HepG2 (cell line): Measurements from ENCODE around the gene RABEPK. TPM values are rescaled to one million over a fixed set of nuclear protein-coding genes. Genes with fewer than 3 reads are reported as not detected.
"Not testable (repeated sequence)": the region's sequence is repeated elsewhere in the genome, so short reads cannot be mapped to it uniquely, and the experiment has no call there.

Experiments used
- ATAC-seq: fragments of 200-7000 bp; cut with Tn5 transposase; 3 replicates; pipeline ENCODE4 v1.9.1; 2020; ENCODE audit warnings: mild to moderate bottlenecking, moderate library complexity
- BruUV-seq: library from RNA; stranded (reverse); fragments of 400-500 nt; replicated peaks from 2 replicates; lab custom pipeline; 2021; lab: Mats Ljungman, UMichigan
- CTCF ChIA-PET: fragments of 300-600 bp; formaldehyde crosslinking; extraction: SDS; loops from one replicate; lab custom pipeline; 2021; ENCODE audit warnings: low total read pairs, inconsistent platforms, low intra/inter-chr PET ratio; lab: Yijun Ruan, JAX
- POLR2A ChIA-PET: fragments of 350-600 bp; sonication (Branson Sonifier 250); formaldehyde crosslinking; loops from one replicate; lab custom pipeline; 2020; ENCODE audit warnings: antibody characterized with exemption, inconsistent platforms; lab: Yijun Ruan, JAX
- DNase-seq: peaks from one replicate; pipeline ENCODE4 v3.0.0-alpha.2; 2015; ENCODE audit warnings: low spot score
- FAIRE-seq: peaks from 3 replicates; lab custom pipeline; 2011; peaks lifted over from hg19 to GRCh38; lab: Jason Lieb, UNC
- H2AFZ ChIP-seq: one replicate; pipeline ENCODE4 v1.6.1; 2011; ENCODE audit warnings: low read length, inconsistent platforms
- H3K27ac ChIP-seq: fragments of 300-600 bp; 3 replicates; pipeline ENCODE4 v1.8.0; 2011; ENCODE audit warnings: mixed run types, mild to moderate bottlenecking, mixed read lengths, low read length, inconsistent platforms; ENCODE audit not compliant: insufficient read depth; ENCODE audit errors: extremely low read length
- H3K27me3 ChIP-seq, 2 experiments: fragments of 200-600 bp in 1 of 2; 2 replicates in 1 of 2; 3 replicates in 1 of 2; pipeline versions ENCODE4 v1.6.0 to v1.8.0; 2011; ENCODE audit warnings: low read length in 2 of 2, mild to moderate bottlenecking in 2 of 2, moderate library complexity in 2 of 2, inconsistent platforms in 1 of 2; ENCODE audit not compliant: insufficient read depth in 2 of 2, control insufficient read depth in 1 of 2
- H3K36me3 ChIP-seq, 2 experiments: fragments of 200-600 bp in 1 of 2; replicated peaks in 1 of 2; 2 replicates in 1 of 2; 3 replicates in 1 of 2; pipeline versions ENCODE4 v1.5.1 to v1.8.0; 2011; ENCODE audit warnings: low read length in 2 of 2, inconsistent platforms in 1 of 2; ENCODE audit not compliant: insufficient read depth in 2 of 2, control insufficient read depth in 1 of 2
- H3K4me1 ChIP-seq: 2 replicates; pipeline ENCODE4 v1.5.1; 2012; ENCODE audit warnings: low read length, inconsistent platforms; ENCODE audit not compliant: insufficient read depth
- H3K4me2 ChIP-seq: 2 replicates; pipeline ENCODE4 v1.6.0; 2011; ENCODE audit warnings: low read depth, low read length, inconsistent platforms
- H3K4me3 ChIP-seq, 3 experiments: fragments of 200-600 bp in 1 of 3; sonication (generic), shearing (Covaris generic) in 1 of 3; replicated peaks in 1 of 3; 2 replicates each; pipeline ENCODE4 v1.5.1; 2011 to 2016; ENCODE audit warnings: low read length in 3 of 3, inconsistent platforms in 2 of 3, low read depth in 2 of 3, mild to moderate bottlenecking in 2 of 3, control low read depth in 1 of 3, mixed read lengths in 1 of 3; ENCODE audit not compliant: insufficient read depth in 1 of 3
- H3K79me2 ChIP-seq: one replicate; pipeline ENCODE4 v1.6.1; 2011; ENCODE audit warnings: low read length, inconsistent platforms; ENCODE audit not compliant: insufficient read depth
- H3K9ac ChIP-seq: 2 replicates; pipeline ENCODE4 v1.6.0; 2011; ENCODE audit warnings: mild to moderate bottlenecking, low read depth, low read length, inconsistent platforms; ENCODE audit not compliant: insufficient read depth
- H3K9me3 ChIP-seq: 2 replicates; pipeline ENCODE4 v1.5.1; 2012; ENCODE audit warnings: mild to moderate bottlenecking, low read length
- H4K20me1 ChIP-seq: 2 replicates; pipeline ENCODE4 v1.6.0; 2011; ENCODE audit warnings: inconsistent platforms, mild to moderate bottlenecking, low read length, moderate library complexity; ENCODE audit not compliant: insufficient read depth
- ASH2L ChIP-seq: fragments of 300-600, 200-600 bp; sonication (generic); IDR thresholded peaks from 2 replicates; pipeline ENCODE4 v1.7.0; 2017; ENCODE audit warnings: low read depth, mild to moderate bottlenecking, moderate library complexity, mixed read lengths, low read length; ENCODE audit not compliant: insufficient read length
- MTA3 ChIP-seq: sonication (generic); formaldehyde crosslinking; IDR thresholded peaks from 2 replicates; pipeline ENCODE4 v1.4.0; 2020; ENCODE audit warnings: missing genetic modification reagents
- POLR2A ChIP-seq, 2 experiments: IDR thresholded peaks; 2 replicates each; pipeline ENCODE4 v1.6.1; 2011; ENCODE audit warnings: low read depth in 2 of 2, low read length in 2 of 2, mild to moderate bottlenecking in 1 of 2, moderate library complexity in 1 of 2; ENCODE audit not compliant: insufficient read depth in 1 of 2
- RBFOX2 ChIP-seq: fragments of 200-400 bp; formaldehyde crosslinking; IDR thresholded peaks from 2 replicates; pipeline ENCODE4 v1.6.1; 2017; ENCODE audit warnings: low read depth, mild to moderate bottlenecking, low read length
- WGBS: methylation state at CpG from one replicate; pipeline ENCODE4 v1.1.6; 2017; ENCODE audit warnings: low lambda C conversion rate; 5-methylcytosine and 5-hydroxymethylcytosine counted together
- in situ Hi-C: cut with HindIII; loops from 2 replicates; pipeline ENCODE4 v1.10.0; 2017; ENCODE audit warnings: low pct_unique_long_range_greater_than_20kb; ENCODE audit not compliant: extremely low pct_ligation_motif_present
- intact Hi-C: fragments of 100-400 bp; cut with micrococcal nuclease; formaldehyde crosslinking; loops from one replicate; pipeline ENCODE4 v1.10.0; 2022; ENCODE audit not compliant: unreplicated experiment
- polyA plus RNA-seq, 8 experiments: library from polyadenylated mRNA; depleted of rRNA in 3 of 8; stranded (reverse) in 7 of 8; unstranded in 1 of 8; fragments of >200 nt; fragmentation: Illumina TruSeq in 4 of 8; extraction: Trizol in 4 of 8; gene quantifications; 2 replicates each; pipeline versions ENCODE4 v1.2.1 to v1.2.3, GENCODE V29; 2011 to 2016; ENCODE audit warnings: low read depth in 4 of 8, missing spikeins in 1 of 8, mixed read lengths in 1 of 8; ENCODE audit not compliant: insufficient read depth in 1 of 8
- total RNA-seq, 5 experiments: library from RNA; depleted of rRNA; stranded (reverse); fragments of >200 nt; fragmentation: Illumina TruSeq; extraction: Trizol; gene quantifications; 2 replicates each; pipeline ENCODE4 v1.2.3, GENCODE V29; 2016; ENCODE audit warnings: low read depth in 1 of 5

RABEPK gene
- total and polyA plus RNA-seq, 2 of the 13 experiments (the other 11 are each of a cell fraction or from before 2014, with no cell fraction given) = 75.5 to 90.0 TPM

DNA sequence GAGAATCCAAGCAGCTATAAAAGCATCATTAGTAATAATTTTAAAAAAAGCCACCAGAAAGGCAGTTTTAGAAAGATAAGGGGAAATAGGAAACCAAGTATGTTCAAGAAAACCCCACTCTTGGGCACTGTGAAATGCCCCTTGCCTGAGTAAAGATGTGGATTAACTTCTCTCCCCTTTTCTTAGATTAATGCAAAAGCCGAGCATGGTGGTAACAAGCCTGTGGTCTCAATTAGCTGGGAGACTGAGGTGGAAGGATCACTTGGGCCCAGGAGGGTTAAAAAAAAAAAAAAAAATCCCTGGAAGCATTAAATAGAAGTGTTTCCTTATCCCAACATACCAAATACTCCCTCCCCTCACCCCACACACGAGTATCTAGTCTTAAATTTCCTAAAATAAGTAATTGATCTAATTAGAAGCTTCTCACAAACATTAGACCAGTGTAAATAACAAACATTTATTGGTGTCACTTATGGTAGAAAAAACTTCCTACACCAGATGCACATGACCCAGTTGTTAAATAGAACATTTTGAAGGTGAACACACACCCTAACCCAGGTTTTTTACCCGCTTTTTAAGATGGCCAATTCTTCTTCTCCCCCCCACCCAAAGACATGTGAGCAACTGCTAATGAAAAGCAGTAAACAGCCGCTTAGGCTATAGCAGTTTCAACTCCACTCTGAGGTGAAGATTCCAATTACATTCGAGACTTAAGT, 35.6 kb downstream of the RABEPK start:
- in situ Hi-C loops = no loop called here
- H3K9me3 ChIP-seq = no peaks in the 10 kb centered on the region
- intact Hi-C loops = no loop called here
- peaks cover 56% of the 10 kb centered on the region for H4K20me1 ChIP-seq
- H3K27me3 ChIP-seq = no peaks in the 10 kb centered on the region; a peak in 1 of 5 replicates
- ATAC-seq (no peak), DNase-seq (no peak), FAIRE-seq (no peak)
- H3K79me2 ChIP-seq = peaks cover 43% of the 10 kb centered on the region
- H3K4me3 ChIP-seq = no peak overlapping the region
- WGBS = 89% methylated on average over 5 of the region's 5 CpGs
- CTCF ChIA-PET = no interaction called here
- no peak overlapping the region for H3K9ac ChIP-seq
- TSS peak; percentile 43 for BruUV-seq
- TF ChIP-seq ASH2L = peak; percentile 4
- no peak for TF ChIP-seq MTA3 (CRISPR knock-in tag)
- peak; percentile 22; the same call in 1 of the 2 replicates for TF ChIP-seq RBFOX2
- peak in 1 of 2 experiments; percentile 2; a peak in 1 of 4 replicates for TF ChIP-seq POLR2A (IDR thresholded peaks at IDR 0.05; ENCODE audit: insufficient read depth in 1 of 2, low read depth in 2 of 2, low read length in 2 of 2)
- peaks cover 7 to 67% of the 10 kb centered on the region in 2 experiments for H3K36me3 ChIP-seq
- POLR2A ChIA-PET = interaction anchor here (0.7 kb wide), 1 partner anchor 439 kb away, joined by 4 read pairs; no protein-coding TSS in a partner anchor
- H3K4me1 ChIP-seq = peaks cover 50% of the 10 kb centered on the region
- no peak overlapping the region for H2AFZ ChIP-seq
- no peak overlapping the region; the same call in 1 of the 2 replicates for H3K4me2 ChIP-seq
- peak overlapping the region; percentile 7 for H3K27ac ChIP-seq

DNA sequence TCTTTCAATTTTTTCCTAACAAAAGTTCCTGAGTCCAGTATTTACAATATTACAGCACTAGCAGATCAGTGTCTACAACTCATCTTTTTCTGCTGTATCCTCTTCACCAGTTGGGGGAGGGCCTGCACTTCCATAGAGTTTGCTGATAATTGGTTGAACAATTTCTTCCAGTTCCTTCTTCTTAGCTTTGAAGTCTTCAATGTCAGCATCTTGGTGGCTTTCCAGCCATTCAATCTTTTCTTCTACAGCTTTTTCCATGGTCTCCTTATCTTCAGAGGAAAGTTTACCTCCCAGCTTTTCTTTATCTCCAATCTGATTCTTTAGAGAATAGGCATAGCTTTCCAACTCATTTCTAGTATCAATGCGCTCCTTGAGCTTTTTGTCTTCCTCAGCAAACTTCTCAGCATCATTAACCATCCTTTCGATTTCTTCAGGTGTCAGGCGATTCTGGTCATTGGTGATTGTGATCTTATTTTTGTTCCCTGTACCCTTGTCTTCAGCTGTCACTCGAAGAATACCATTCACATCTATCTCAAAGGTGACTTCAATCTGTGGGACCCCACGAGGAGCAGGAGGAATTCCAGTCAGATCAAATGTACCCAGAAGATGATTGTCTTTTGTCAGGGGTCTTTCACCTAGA, 36.3 kb downstream of the RABEPK start:
- Histone ChIP-seq H4K20me1 (peaks cover 56% of the 10 kb centered on the region), H3K36me3 (peaks cover 7 to 61% of the 10 kb centered on the region in 2 experiments), H3K4me2 (peak overlapping the region; percentile 72), H3K4me3 (peak overlapping the region in 1 of 3 experiments; percentile 97; a peak in 1 of 6 replicates), H3K4me1 (peaks cover 50% of the 10 kb centered on the region), H3K79me2 (peaks cover 45% of the 10 kb centered on the region)
- FAIRE-seq, in situ Hi-C loops, H3K9ac ChIP-seq, ATAC-seq, H2AFZ ChIP-seq, H3K9me3 ChIP-seq, CTCF ChIA-PET, H3K27ac ChIP-seq, intact Hi-C loops, H3K27me3 ChIP-seq, DNase-seq: not testable (repeated sequence)
- BruUV-seq = TSS peak; percentile 29
- POLR2A ChIA-PET = interaction anchor here (2.5 kb wide), 1 partner anchor 25 kb away, joined by 8 read pairs; the partner anchor contains the start of gene GAPVD1
- 81% methylated on average over 5 of the region's 5 CpGs for WGBS
